ENCODE results near the gene FBXO9.

FBXO9 gene

GRCh38 chr6:53095270-53095669, 30.1 kb downstream of the FBXO9 start:
- DNase-seq (ENCODE audit: low spot score) = no peak

GRCh38 chr6:53095716-53096115, 30.5 kb downstream of the FBXO9 start:
- DNase-seq (ENCODE audit: low spot score) = no peak

- DNase-seq (ENCODE audit: low spot score) = no peak
Observed at GRCh38 chr6:53100561-53100960, 35.4 kb downstream of the FBXO9 start.

- no peak for DNase-seq (ENCODE audit: low spot score)
Observed at GRCh38 chr6:53101006-53101405, 35.8 kb downstream of the FBXO9 start.

GRCh38 chr6:53103993-53104675, 38.9 kb downstream of the FBXO9 start:
- no peak for DNase-seq (ENCODE audit: low spot score)

- DNase-seq (ENCODE audit: low spot score) = no peak
Observed at GRCh38 chr6:53104916-53105315, 39.7 kb downstream of the FBXO9 start.

GRCh38 chr6:53107091-53107490, 41.9 kb downstream of the FBXO9 start:
- no peak for DNase-seq (ENCODE audit: low spot score)

- no peak for DNase-seq (ENCODE audit: low spot score)
Observed at GRCh38 chr6:53109612-53110011, 44.4 kb downstream of the FBXO9 start.

- DNase-seq (ENCODE audit: low spot score) = no peak
Observed at GRCh38 chr6:53111865-53112264, 46.7 kb downstream of the FBXO9 start.

- no peak for DNase-seq (ENCODE audit: low spot score)
Observed at GRCh38 chr6:53112404-53112803, 47.2 kb downstream of the FBXO9 start.

GRCh38 chr6:53112871-53113270, 47.7 kb downstream of the FBXO9 start:
- no peak for DNase-seq (ENCODE audit: low spot score)

GRCh38 chr6:53113742-53114141, 48.5 kb downstream of the FBXO9 start:
- DNase-seq (ENCODE audit: low spot score) = no peak

- no peak for DNase-seq (ENCODE audit: low spot score)
Observed at GRCh38 chr6:53115113-53115512, 49.9 kb downstream of the FBXO9 start.

GRCh38 chr6:53115741-53116140, 50.5 kb downstream of the FBXO9 start:
- DNase-seq (ENCODE audit: low spot score) = no peak

- DNase-seq (ENCODE audit: low spot score) = no peak
Observed at GRCh38 chr6:53119349-53119748, 54.1 kb downstream of the FBXO9 start.

- DNase-seq (ENCODE audit: low spot score) = no peak
Observed at GRCh38 chr6:53119772-53120409, 54.7 kb downstream of the FBXO9 start.

- DNase-seq (ENCODE audit: low spot score) = no peak
Observed at GRCh38 chr6:53124131-53124800, 59.1 kb downstream of the FBXO9 start.

- no peak for DNase-seq (ENCODE audit: low spot score)
Observed at GRCh38 chr6:53125276-53125675, 60.1 kb downstream of the FBXO9 start.

- DNase-seq (ENCODE audit: low spot score) = no peak
Observed at GRCh38 chr6:53128842-53129241, 63.6 kb downstream of the FBXO9 start.

GRCh38 chr6:53130569-53131290, 65.5 kb downstream of the FBXO9 start:
- DNase-seq (ENCODE audit: low spot score) = no peak

GRCh38 chr6:53133961-53134360, 68.8 kb downstream of the FBXO9 start:
- no peak for DNase-seq (ENCODE audit: low spot score)

- DNase-seq (ENCODE audit: low spot score) = no peak
Observed at GRCh38 chr6:53134601-53135235, 69.5 kb downstream of the FBXO9 start.
